DND-41 (cell line): Measurements from ENCODE around the gene NCL.
A peak's percentile ranks its signal among the peaks of the same experiment; 100 is the strongest.

Source experiments
- ATAC-seq: fragments of 200-7000 bp; cut with Tn5 transposase; 3 replicates; pipeline ENCODE4 v1.9.1; 2021; ENCODE audit warnings: low read depth; ENCODE audit not compliant: insufficient read depth
- DNase-seq: peaks from one replicate; pipeline ENCODE4 v3.0.0-alpha.2; 2020
- H2AFZ ChIP-seq: 2 replicates; pipeline ENCODE4 v1.6.0; 2012; ENCODE audit warnings: low read depth, low read length
- H3K27ac ChIP-seq: 2 replicates; pipeline ENCODE4 v1.5.1; 2012; ENCODE audit warnings: low read length, inconsistent platforms
- H3K27me3 ChIP-seq: fragments of 200-600 bp; sonication (generic); 2 replicates; pipeline ENCODE4 v1.6.0; 2012; ENCODE audit warnings: low read length, mild to moderate bottlenecking, inconsistent platforms; ENCODE audit not compliant: insufficient read depth, poor library complexity
- H3K36me3 ChIP-seq: 2 replicates; pipeline ENCODE4 v1.5.1; 2012; ENCODE audit warnings: low read length, inconsistent platforms; ENCODE audit not compliant: insufficient read depth
- H3K4me1 ChIP-seq: 2 replicates; pipeline ENCODE4 v1.5.1; 2012; ENCODE audit warnings: mild to moderate bottlenecking, low read length; ENCODE audit not compliant: insufficient read depth
- H3K4me2 ChIP-seq: 2 replicates; pipeline ENCODE4 v1.6.0; 2012; ENCODE audit warnings: mild to moderate bottlenecking, moderate library complexity, low read length, inconsistent platforms; ENCODE audit not compliant: insufficient read depth
- H3K4me3 ChIP-seq, 2 experiments: fragments of 200-600 bp in 1 of 2; shearing (Covaris generic) in 1 of 2; 2 replicates each; pipeline ENCODE4 v1.5.1; 2012 to 2016; ENCODE audit warnings: inconsistent platforms in 2 of 2, low read length in 2 of 2, mild to moderate bottlenecking in 2 of 2, low read depth in 1 of 2, moderate library complexity in 1 of 2
- H3K79me2 ChIP-seq: 2 replicates; pipeline ENCODE4 v1.6.0; 2012; ENCODE audit warnings: low read length, inconsistent platforms; ENCODE audit not compliant: insufficient read depth
- H3K9ac ChIP-seq: 2 replicates; pipeline ENCODE4 v1.6.0; 2012; ENCODE audit warnings: low read depth, mild to moderate bottlenecking, inconsistent platforms, low read length, moderate library complexity
- H3K9me3 ChIP-seq: 2 replicates; pipeline ENCODE4 v1.5.1; 2012; ENCODE audit warnings: low read length, moderate library complexity, mild to moderate bottlenecking, inconsistent platforms; ENCODE audit not compliant: insufficient read depth, severe bottlenecking
- H4K20me1 ChIP-seq: 2 replicates; pipeline ENCODE4 v1.6.0; 2012; ENCODE audit warnings: low read length; ENCODE audit not compliant: insufficient read depth
- CTCF ChIP-seq: IDR thresholded peaks from 2 replicates; pipeline ENCODE4 v1.5.1; 2012; ENCODE audit warnings: borderline replicate concordance, low read length, moderate library complexity, mild to moderate bottlenecking; ENCODE audit not compliant: poor library complexity, severe bottlenecking; ENCODE audit errors: extremely low read depth
- EZH2 ChIP-seq: IDR thresholded peaks from 3 replicates; pipeline ENCODE4 v1.6.1; 2012; ENCODE audit warnings: borderline replicate concordance, low read depth, mild to moderate bottlenecking, moderate library complexity, low read length, inconsistent platforms; ENCODE audit not compliant: severe bottlenecking

The NCL gene

GRCh38 chr2:231452799-231453508 lies 11.3 kb downstream of the NCL start:
- Histone ChIP-seq H3K9me3 (no peaks in the 10 kb centered on the region), H3K4me3 (no peak overlapping the region), H3K27ac (no peak overlapping the region), H3K9ac (no peak overlapping the region), H3K27me3 (no peaks in the 10 kb centered on the region), H4K20me1 (peaks cover 35% of the 10 kb centered on the region), H3K79me2 (peaks cover 13% of the 10 kb centered on the region; the same call in 1 of the 2 replicates), H3K4me1 (no peaks in the 10 kb centered on the region), H3K36me3 (peaks cover 56% of the 10 kb centered on the region), H3K4me2 (no peak overlapping the region), H2AFZ (no peak overlapping the region)
- no peak for TF ChIP-seq EZH2
- TF ChIP-seq CTCF: no peak
- peak; percentile 44 for DNase-seq
- peak; percentile 47 for ATAC-seq

- DNase-seq: no peak
Observed at GRCh38 chr2:231450548-231450989, 13.7 kb downstream of the NCL start.

DNA sequence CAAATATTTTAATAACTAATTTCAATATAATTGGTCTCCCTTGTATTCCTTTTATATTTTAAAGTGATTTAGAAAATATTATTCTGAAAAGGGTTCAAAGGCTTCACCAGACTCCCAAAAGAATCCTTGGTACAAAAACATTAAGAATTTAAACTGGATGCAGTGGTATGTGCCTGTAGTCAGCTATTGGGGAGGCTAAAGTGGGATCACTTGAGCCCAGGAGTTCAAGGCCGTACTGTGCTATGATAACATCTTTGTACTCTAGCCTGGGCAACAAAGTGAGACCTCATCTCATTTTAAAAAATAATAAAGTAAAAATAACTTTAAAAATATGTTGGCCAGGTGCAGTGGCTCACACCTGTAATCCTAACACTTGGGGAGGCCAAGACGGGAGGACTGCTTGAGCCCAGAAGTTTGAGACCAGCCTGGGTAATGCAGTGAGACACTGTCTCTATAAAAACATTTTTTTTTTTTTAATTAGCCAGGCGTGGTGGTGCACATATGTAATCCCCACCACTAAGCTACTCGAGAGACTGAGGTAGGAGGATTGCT lies 14.7 kb downstream of the NCL start:
- no peaks in the 10 kb centered on the region for H3K4me1 ChIP-seq
- no peak for TF ChIP-seq CTCF
- no peak for TF ChIP-seq EZH2
- no peak overlapping the region for H3K27ac ChIP-seq
- peaks cover 6% of the 10 kb centered on the region for H4K20me1 ChIP-seq
- no peak overlapping the region for H3K4me2 ChIP-seq
- no peaks in the 10 kb centered on the region for H3K27me3 ChIP-seq
- no peak overlapping the region for H3K4me3 ChIP-seq
- H3K9ac ChIP-seq: no peak overlapping the region
- H2AFZ ChIP-seq: no peak overlapping the region
- H3K9me3 ChIP-seq: no peaks in the 10 kb centered on the region
- DNase-seq (no peak), ATAC-seq (no peak)
- no peaks in the 10 kb centered on the region for H3K79me2 ChIP-seq
- peaks cover 22% of the 10 kb centered on the region for H3K36me3 ChIP-seq

More at GRCh38 chr2:231450548-231450989, 13.7 kb downstream of the NCL start:
- H4K20me1 ChIP-seq: peaks cover 12% of the 10 kb centered on the region
- H3K27ac ChIP-seq: no peak overlapping the region
- no peak overlapping the region for H3K4me2 ChIP-seq
- TF ChIP-seq EZH2 (no peak), CTCF (no peak)
- peaks cover 32% of the 10 kb centered on the region for H3K36me3 ChIP-seq
- ATAC-seq: no peak
- no peak overlapping the region for H2AFZ ChIP-seq
- H3K79me2 ChIP-seq: no peaks in the 10 kb centered on the region
- H3K4me1 ChIP-seq: no peaks in the 10 kb centered on the region
- H3K9me3 ChIP-seq: no peaks in the 10 kb centered on the region
- no peaks in the 10 kb centered on the region for H3K27me3 ChIP-seq
- H3K9ac ChIP-seq: no peak overlapping the region
- no peak overlapping the region for H3K4me3 ChIP-seq
